Uterus (tissue), 2 donors: Measurements from ENCODE around the gene ABCA1.

Experiments
- POLR2A ChIP-seq, 2 donors: fragments of 450-650 bp; IDR thresholded peaks; one replicate each; pipeline ENCODE4 v1.6.1; 2016; ENCODE audit warnings: antibody characterized with exemption in 2 of 2, mild to moderate bottlenecking in 1 of 2, moderate library complexity in 1 of 2
- TF ChIP-seq, protein P1 (sequence below), 4 experiments: fragments of 200-600 bp in 2 of 4; fragments of 450-650 bp in 2 of 4; sonication (generic) in 2 of 4; IDR thresholded peaks; one replicate each; pipeline ENCODE4 v1.5.1; 2016 to 2019; ENCODE audit warnings: antibody characterized with exemption in 4 of 4, mild to moderate bottlenecking in 2 of 4, moderate library complexity in 1 of 4

DNA sequence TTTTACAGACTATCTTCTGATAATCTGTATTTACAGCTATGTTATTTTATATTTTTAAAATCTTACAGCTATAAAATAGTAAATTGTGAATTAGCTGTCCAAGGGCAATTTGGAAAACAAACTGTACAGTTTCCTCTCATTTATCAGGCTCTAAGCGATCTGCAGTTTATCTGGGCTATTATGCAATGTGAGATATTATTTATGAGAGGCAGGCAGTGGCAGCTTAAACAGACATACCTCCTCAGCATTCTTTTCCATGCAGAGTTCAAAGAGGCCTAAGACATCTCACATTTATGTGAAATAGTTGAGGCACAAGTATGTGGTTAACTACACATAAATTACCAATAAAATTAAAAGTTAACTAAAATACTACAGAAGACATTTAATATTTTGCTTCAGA is 153.8 kb downstream of the ABCA1 start:
- TF ChIP-seq, protein P1, sequence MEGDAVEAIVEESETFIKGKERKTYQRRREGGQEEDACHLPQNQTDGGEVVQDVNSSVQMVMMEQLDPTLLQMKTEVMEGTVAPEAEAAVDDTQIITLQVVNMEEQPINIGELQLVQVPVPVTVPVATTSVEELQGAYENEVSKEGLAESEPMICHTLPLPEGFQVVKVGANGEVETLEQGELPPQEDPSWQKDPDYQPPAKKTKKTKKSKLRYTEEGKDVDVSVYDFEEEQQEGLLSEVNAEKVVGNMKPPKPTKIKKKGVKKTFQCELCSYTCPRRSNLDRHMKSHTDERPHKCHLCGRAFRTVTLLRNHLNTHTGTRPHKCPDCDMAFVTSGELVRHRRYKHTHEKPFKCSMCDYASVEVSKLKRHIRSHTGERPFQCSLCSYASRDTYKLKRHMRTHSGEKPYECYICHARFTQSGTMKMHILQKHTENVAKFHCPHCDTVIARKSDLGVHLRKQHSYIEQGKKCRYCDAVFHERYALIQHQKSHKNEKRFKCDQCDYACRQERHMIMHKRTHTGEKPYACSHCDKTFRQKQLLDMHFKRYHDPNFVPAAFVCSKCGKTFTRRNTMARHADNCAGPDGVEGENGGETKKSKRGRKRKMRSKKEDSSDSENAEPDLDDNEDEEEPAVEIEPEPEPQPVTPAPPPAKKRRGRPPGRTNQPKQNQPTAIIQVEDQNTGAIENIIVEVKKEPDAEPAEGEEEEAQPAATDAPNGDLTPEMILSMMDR (IDR thresholded peaks at IDR 0.05): no peak
- no peak for TF ChIP-seq POLR2A (IDR thresholded peaks at IDR 0.05)
